Stomach (tissue), 4 donors: ENCODE data around the gene PRKCE.

ENCODE experiments used
- POLR2A ChIP-seq, 4 donors: fragments of 450-650 bp; IDR thresholded peaks; one replicate each; pipeline ENCODE4 v1.6.1; 2016; ENCODE audit warnings: antibody characterized with exemption in 4 of 4, control low read depth in 2 of 4, mild to moderate bottlenecking in 1 of 4, moderate library complexity in 1 of 4
- TF ChIP-seq, protein P1 (sequence below), 7 experiments: fragments of 450-650 bp in 4 of 7; fragments of 200-600 bp in 3 of 7; sonication (generic) in 3 of 7; IDR thresholded peaks; one replicate each; pipeline ENCODE4 v1.5.1; 2016 to 2019; ENCODE audit warnings: antibody characterized with exemption in 7 of 7, control low read depth in 2 of 7, mild to moderate bottlenecking in 1 of 7

GRCh38 chr2:46056541-46056940 lies 405.1 kb downstream of the PRKCE start:
- TF ChIP-seq, protein P1, sequence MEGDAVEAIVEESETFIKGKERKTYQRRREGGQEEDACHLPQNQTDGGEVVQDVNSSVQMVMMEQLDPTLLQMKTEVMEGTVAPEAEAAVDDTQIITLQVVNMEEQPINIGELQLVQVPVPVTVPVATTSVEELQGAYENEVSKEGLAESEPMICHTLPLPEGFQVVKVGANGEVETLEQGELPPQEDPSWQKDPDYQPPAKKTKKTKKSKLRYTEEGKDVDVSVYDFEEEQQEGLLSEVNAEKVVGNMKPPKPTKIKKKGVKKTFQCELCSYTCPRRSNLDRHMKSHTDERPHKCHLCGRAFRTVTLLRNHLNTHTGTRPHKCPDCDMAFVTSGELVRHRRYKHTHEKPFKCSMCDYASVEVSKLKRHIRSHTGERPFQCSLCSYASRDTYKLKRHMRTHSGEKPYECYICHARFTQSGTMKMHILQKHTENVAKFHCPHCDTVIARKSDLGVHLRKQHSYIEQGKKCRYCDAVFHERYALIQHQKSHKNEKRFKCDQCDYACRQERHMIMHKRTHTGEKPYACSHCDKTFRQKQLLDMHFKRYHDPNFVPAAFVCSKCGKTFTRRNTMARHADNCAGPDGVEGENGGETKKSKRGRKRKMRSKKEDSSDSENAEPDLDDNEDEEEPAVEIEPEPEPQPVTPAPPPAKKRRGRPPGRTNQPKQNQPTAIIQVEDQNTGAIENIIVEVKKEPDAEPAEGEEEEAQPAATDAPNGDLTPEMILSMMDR (IDR thresholded peaks at IDR 0.05): no peak
- no peak for TF ChIP-seq POLR2A (IDR thresholded peaks at IDR 0.05)
